Osteocyte (in vitro differentiated cells): ENCODE results near the gene RPLP2. TPM values are rescaled to one million over a fixed set of nuclear protein-coding genes. Genes with fewer than 3 reads are reported as not detected.

Source experiments
- DNase-seq: peaks from one replicate; pipeline ENCODE4 v3.0.0; 2021; ENCODE audit warnings: mixed read lengths; ENCODE audit not compliant: unreplicated experiment; ENCODE audit errors: extremely low spot score
- H3K27ac Mint-ChIP-seq: one replicate; pipeline ENCODE4 v1.8.0; 2021; ENCODE audit warnings: mild to moderate bottlenecking, mixed read lengths; ENCODE audit not compliant: unreplicated experiment
- H3K27me3 Mint-ChIP-seq: one replicate; pipeline ENCODE4 v1.8.0; 2021; ENCODE audit warnings: mixed read lengths; ENCODE audit not compliant: unreplicated experiment
- H3K36me3 Mint-ChIP-seq: one replicate; pipeline ENCODE4 v1.8.0; 2021; ENCODE audit warnings: mixed read lengths; ENCODE audit not compliant: unreplicated experiment
- H3K4me1 Mint-ChIP-seq: one replicate; pipeline ENCODE4 v1.8.0; 2021; ENCODE audit warnings: mixed read lengths; ENCODE audit not compliant: unreplicated experiment
- H3K4me3 Mint-ChIP-seq: one replicate; pipeline ENCODE4 v1.8.0; 2021; ENCODE audit warnings: mild to moderate bottlenecking, moderate library complexity, mixed read lengths; ENCODE audit not compliant: unreplicated experiment
- H3K9me3 Mint-ChIP-seq: one replicate; pipeline ENCODE4 v1.8.0; 2021; ENCODE audit warnings: mixed read lengths; ENCODE audit not compliant: unreplicated experiment
- total RNA-seq: library from RNA; stranded (reverse); gene quantifications from 2 replicates; pipeline ENCODE4 v1.2.1, GENCODE V29; 2021
- TF ChIP-seq, protein P1 (sequence below): fragments of 200-600 bp; sonication (generic); IDR thresholded peaks from 2 replicates; pipeline ENCODE4 v1.5.0; 2021; ENCODE audit warnings: antibody characterized with exemption, mild to moderate bottlenecking, moderate library complexity

RPLP2 gene
- total RNA-seq, 1 donor from 2014 or later, result 1,500 TPM

DNA sequence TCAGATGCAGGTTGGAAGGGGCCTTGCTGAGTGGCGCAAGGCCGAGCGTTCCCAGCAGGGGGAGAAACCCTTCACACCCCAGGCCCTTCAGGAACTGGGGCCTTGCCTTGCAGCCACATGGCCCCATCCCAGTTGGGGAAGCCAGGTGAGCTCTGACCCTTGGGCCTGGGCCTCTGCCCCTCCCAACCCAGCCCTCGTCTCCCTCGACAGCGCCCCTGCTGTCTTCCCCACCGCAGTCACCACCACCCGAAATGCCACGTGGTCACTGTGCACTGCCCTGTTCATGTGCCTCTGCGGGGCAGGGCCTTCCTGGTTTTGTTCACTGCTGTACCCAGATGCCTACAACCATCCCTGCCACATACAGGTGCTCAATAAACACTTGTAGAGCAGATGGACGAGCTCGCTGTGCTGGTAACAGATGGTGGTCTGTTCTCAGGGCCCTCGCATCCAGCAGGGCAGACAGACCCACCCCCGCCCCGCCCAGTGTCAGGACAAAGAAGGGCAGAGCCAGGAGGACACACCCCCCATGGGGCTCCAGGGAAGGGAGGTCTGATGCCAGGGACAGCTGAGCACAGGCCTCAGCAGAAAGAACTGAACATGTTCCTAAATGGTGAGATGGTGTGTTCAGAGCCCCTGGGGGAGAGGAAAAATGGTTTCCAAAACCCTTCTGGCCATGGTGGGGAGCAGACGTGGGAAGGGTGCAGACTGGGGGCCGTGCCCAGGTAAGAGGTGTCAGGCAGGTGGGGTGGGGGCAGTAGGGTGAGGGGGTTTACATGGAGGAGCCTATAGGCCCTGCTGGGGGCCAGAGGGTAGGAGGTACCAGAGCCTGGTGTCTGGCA, 28.9 kb downstream of the RPLP2 start:
- Mint-ChIP-seq H3K4me1 (peaks cover 45% of the 10 kb centered on the region), H3K4me3 (no peak overlapping the region), H3K9me3 (no peaks in the 10 kb centered on the region), H3K36me3 (peaks cover 8% of the 10 kb centered on the region), H3K27me3 (no peaks in the 10 kb centered on the region), H3K27ac (no peak overlapping the region)
- no peak for DNase-seq
- TF ChIP-seq, protein P1, sequence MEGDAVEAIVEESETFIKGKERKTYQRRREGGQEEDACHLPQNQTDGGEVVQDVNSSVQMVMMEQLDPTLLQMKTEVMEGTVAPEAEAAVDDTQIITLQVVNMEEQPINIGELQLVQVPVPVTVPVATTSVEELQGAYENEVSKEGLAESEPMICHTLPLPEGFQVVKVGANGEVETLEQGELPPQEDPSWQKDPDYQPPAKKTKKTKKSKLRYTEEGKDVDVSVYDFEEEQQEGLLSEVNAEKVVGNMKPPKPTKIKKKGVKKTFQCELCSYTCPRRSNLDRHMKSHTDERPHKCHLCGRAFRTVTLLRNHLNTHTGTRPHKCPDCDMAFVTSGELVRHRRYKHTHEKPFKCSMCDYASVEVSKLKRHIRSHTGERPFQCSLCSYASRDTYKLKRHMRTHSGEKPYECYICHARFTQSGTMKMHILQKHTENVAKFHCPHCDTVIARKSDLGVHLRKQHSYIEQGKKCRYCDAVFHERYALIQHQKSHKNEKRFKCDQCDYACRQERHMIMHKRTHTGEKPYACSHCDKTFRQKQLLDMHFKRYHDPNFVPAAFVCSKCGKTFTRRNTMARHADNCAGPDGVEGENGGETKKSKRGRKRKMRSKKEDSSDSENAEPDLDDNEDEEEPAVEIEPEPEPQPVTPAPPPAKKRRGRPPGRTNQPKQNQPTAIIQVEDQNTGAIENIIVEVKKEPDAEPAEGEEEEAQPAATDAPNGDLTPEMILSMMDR, result no peak

GRCh38 chr11:839280-839623, 29.5 kb downstream of the RPLP2 start:
- TF ChIP-seq, protein P1, result no peak
- Mint-ChIP-seq H3K27me3 (no peaks in the 10 kb centered on the region), H3K36me3 (peaks cover 8% of the 10 kb centered on the region), H3K27ac (no peak overlapping the region), H3K9me3 (no peaks in the 10 kb centered on the region), H3K4me3 (peak overlapping the region; percentile 6), H3K4me1 (peaks cover 42% of the 10 kb centered on the region)
- DNase-seq, result no peak

GRCh38 chr11:839875-840617, 30.3 kb downstream of the RPLP2 start:
- Mint-ChIP-seq H3K36me3 (peaks cover 8% of the 10 kb centered on the region), H3K9me3 (no peaks in the 10 kb centered on the region), H3K4me1 (peaks cover 39% of the 10 kb centered on the region), H3K27me3 (no peaks in the 10 kb centered on the region), H3K27ac (peak overlapping the region; percentile 23), H3K4me3 (peak overlapping the region; percentile 81)
- TF ChIP-seq, protein P1, result peak; percentile 39
- DNase-seq, result no peak

DNA sequence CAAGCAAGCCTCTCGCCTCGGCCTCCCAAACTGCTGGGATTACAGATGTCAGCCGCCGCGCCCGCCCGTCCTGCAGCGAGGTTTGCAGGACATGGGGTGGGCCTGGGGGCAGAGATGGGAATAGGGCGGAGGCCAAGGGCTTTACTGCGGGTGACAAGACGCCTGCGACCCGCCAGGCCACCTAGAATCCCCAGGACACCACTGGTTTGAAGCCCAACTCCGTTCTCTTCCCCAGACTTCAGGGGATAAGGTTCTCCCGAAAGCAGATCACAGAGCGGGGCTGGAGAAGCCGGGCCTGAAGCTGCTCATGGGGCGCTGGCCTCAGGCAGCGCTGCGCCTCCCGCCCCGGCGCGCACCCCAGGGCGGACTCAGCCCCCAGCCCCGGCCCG, 32.2 kb downstream of the RPLP2 start:
- no peak for DNase-seq
- TF ChIP-seq, protein P1, result no peak
- Mint-ChIP-seq H3K9me3 (no peaks in the 10 kb centered on the region), H3K27me3 (no peaks in the 10 kb centered on the region), H3K27ac (peak overlapping the region; percentile 78), H3K4me3 (peak overlapping the region; percentile 81), H3K4me1 (peaks cover 55% of the 10 kb centered on the region), H3K36me3 (peaks cover 8% of the 10 kb centered on the region)

DNA sequence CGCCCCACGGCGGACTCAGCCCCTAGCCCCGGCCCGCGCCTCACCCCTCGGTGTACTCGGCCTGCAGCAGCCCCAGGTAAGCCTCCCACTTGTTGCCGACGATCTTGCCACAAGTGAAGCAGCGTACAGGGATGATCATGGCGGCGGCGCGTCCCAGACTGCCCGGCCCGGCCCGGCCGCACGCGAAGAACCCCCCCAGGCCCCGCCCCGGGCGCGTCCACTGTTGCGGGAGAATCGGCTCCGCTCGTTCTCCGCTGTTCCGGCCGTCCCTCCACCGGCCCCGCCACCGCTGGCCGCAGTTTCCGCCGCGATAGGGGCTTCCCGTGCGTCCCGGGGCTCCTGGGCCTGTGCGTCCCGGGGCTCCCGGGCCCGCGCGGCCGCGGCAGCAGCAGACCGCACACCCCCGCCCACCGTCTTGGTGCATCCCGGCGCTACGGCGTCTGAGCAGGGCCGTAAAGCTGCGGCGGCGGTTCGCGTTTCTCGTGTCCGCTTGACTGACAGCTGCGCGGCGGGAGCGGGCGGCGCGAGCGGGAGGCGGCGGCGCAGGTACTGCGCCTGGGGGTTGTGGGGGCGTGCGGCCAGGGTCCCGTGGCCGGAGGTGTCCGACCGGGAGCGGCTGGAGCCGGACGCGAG, 32.7 kb downstream of the RPLP2 start, which contains the start of the genes POLR2L and TSPAN4:
Gene POLR2L (minus strand): TSS at position 160 of the 633 bp plus-strand sequence. CDS start 21 bp downstream, at position 139.
Gene TSPAN4 (plus strand): TSS at position 483 of the 633 bp plus-strand sequence. CDS start 7,453 bp downstream, outside the sequence.
- TF ChIP-seq, protein P1, result no peak
- H3K36me3 Mint-ChIP-seq, result peaks cover 8% of the 10 kb centered on the region
- peak within 1 kb of the TSS; percentile 85 for H3K4me3 Mint-ChIP-seq
- H3K9me3 Mint-ChIP-seq, result no peaks in the 10 kb centered on the region
- peaks cover 59% of the 10 kb centered on the region for H3K4me1 Mint-ChIP-seq
- H3K27ac Mint-ChIP-seq, result peak within 1 kb of the TSS; percentile 93
- peak; percentile 94 for DNase-seq
- H3K27me3 Mint-ChIP-seq, result no peaks in the 10 kb centered on the region
